Measurements from ENCODE around the gene HOXB3.

HOXB3 gene

GRCh38 chr17:48545022-48545375 lies 45.0 kb downstream of the HOXB3 start, which contains the start of gene HOXB2:
Gene HOXB2 (minus strand): TSS chr17:48545109. CDS start chr17:48544911, 198 bp downstream.
- peak within 1 kb of the TSS; percentile 36 for H3K4me3 ChIP-seq (ENCODE audit: low read length)
- TF ChIP-seq CTCF (conservative IDR thresholded peaks at IDR 0.05; ENCODE audit: low read depth, low read length) = no peak
- no peak for DNase-seq (ENCODE audit: low read depth)

GRCh38 chr17:48544349-48545021 lies 45.6 kb downstream of the HOXB3 start:
- H3K4me3 ChIP-seq (ENCODE audit: low read length) = peak overlapping the region; percentile 36
- TF ChIP-seq CTCF (conservative IDR thresholded peaks at IDR 0.05; ENCODE audit: low read depth, low read length) = no peak
- no peak for DNase-seq (ENCODE audit: low read depth)

- TF ChIP-seq CTCF (conservative IDR thresholded peaks at IDR 0.05; ENCODE audit: low read depth, low read length) = no peak
- peak overlapping the region; percentile 36 for H3K4me3 ChIP-seq (ENCODE audit: low read length)
- DNase-seq (ENCODE audit: low read depth) = no peak
Measured at GRCh38 chr17:48543854-48544348, 46.1 kb downstream of the HOXB3 start.

- no peak for TF ChIP-seq CTCF (conservative IDR thresholded peaks at IDR 0.05; ENCODE audit: low read depth, low read length)
- peak overlapping the region; percentile 39 for H3K4me3 ChIP-seq (ENCODE audit: low read length)
- DNase-seq (ENCODE audit: low read depth) = no peak
Measured at GRCh38 chr17:48543107-48543853, 46.8 kb downstream of the HOXB3 start.

GRCh38 chr17:48542698-48543106 lies 47.3 kb downstream of the HOXB3 start:
- no peak for TF ChIP-seq CTCF (conservative IDR thresholded peaks at IDR 0.05; ENCODE audit: low read depth, low read length)
- H3K4me3 ChIP-seq (ENCODE audit: low read length) = peak overlapping the region; percentile 39
- DNase-seq (ENCODE audit: low read depth) = no peak

- H3K4me3 ChIP-seq (ENCODE audit: low read length) = peak overlapping the region; percentile 39
- TF ChIP-seq CTCF (conservative IDR thresholded peaks at IDR 0.05; ENCODE audit: low read depth, low read length) = no peak
- DNase-seq (ENCODE audit: low read depth) = no peak
Measured at GRCh38 chr17:48542114-48542656, 47.9 kb downstream of the HOXB3 start.
